ENCODE data around the gene CENPW. TPM values are rescaled to one million over a fixed set of nuclear protein-coding genes. Genes with fewer than 3 reads are reported as not detected.

The CENPW gene
- polyA plus RNA-seq, 2 of the 4 experiments (the other 2 are of a cell fraction), result 28.2 to 34.5 TPM

DNA sequence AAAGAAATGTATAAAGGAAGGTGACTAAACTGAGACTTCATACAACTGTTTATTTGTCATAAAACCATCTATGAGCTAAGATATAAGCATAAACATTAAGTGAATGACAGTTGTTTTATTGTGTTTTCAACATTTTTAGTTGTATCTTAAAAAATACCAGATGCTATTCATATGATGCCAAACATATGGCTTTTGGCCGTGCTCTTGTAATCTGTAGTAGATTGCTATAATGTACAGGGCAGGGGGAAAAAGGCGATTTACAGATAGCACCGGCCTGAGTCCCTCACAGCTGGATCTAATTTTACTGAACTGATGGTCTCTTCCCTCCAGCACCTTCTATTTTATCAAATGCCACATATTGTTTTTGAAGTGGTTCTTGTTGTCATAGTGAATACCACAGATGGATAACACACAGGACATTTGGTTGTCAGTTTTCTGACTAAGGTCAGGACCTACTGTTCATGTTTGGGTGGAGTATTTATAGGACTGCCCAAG, 48.2 kb downstream of the CENPW start:
- 69% methylated on average over 3 of the region's 3 CpGs for WGBS (ENCODE audit: missing lambda C conversion rate)
- no peak for FAIRE-seq

DNA sequence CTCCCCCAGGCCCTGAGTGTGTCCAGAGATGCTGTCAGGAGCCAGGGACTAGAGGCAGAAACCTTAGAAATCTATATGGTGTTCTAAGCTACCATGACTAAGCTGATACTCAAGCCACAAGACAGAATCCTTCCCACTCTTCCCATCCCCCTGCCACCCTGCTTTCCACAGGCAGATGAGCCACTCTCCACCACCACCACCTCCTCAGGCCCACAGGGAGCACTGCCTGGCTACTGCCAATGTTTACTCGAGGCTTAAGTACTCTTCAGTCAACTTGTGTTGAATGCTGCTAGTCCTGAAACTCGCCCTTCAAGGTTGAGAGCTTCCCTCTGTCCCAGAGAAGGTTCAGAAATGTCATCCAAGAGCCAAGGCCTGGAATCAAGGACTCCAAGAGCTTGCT, 56.2 kb downstream of the CENPW start:
- 0% methylated on average over 2 of the region's 2 CpGs for WGBS (ENCODE audit: missing lambda C conversion rate)
- no peak overlapping the region for H3K4me3 ChIP-seq
- no peak overlapping the region for H3K27ac ChIP-seq
- H3K4me1 ChIP-seq, result no peaks in the 10 kb centered on the region
- ChIA-PET CTCF (no interaction called here), POLR2A (no interaction called here)
- no peak overlapping the region for H3K4me2 ChIP-seq
- ATAC-seq (no peak), DNase-seq (ENCODE audit: low read depth in 1 of 2, low spot score in 1 of 2) (no peak), FAIRE-seq (no peak)
- H3K9me3 ChIP-seq, result no peaks in the 10 kb centered on the region
- no peak for TF ChIP-seq EP300 (IDR thresholded peaks at IDR 0.05)
- no peak for TF ChIP-seq ESRRA (IDR thresholded peaks at IDR 0.05; ENCODE audit: borderline replicate concordance, low read length)
- TF ChIP-seq POLR2A (IDR thresholded peaks at IDR 0.05; ENCODE audit: low read length), result no peak
- no peak for TF ChIP-seq HMGXB4 (CRISPR knock-in tag; IDR thresholded peaks at IDR 0.05; ENCODE audit: borderline replicate concordance)
- TF ChIP-seq SMC3 (IDR thresholded peaks at IDR 0.05), result no peak
- TF ChIP-seq TFCP2L1 (CRISPR knock-in tag; IDR thresholded peaks at IDR 0.05), result no peak
- TF ChIP-seq MYC (IDR thresholded peaks at IDR 0.05; ENCODE audit: borderline replicate concordance, low read length), result no peak
- TF ChIP-seq ZC3H11A (IDR thresholded peaks at IDR 0.05), result no peak
- TF ChIP-seq PHF8 (IDR thresholded peaks at IDR 0.05; ENCODE audit: borderline replicate concordance, low read depth), result no peak
- no peak for TF ChIP-seq EHMT2 (IDR thresholded peaks at IDR 0.05; ENCODE audit: low read depth)
- TF ChIP-seq FOXS1 (CRISPR knock-in tag; IDR thresholded peaks at IDR 0.05), result no peak
- TF ChIP-seq ZFP36 (IDR thresholded peaks at IDR 0.05; ENCODE audit: borderline replicate concordance, partially characterized antibody), result no peak
- TF ChIP-seq NR3C1 (IDR thresholded peaks at IDR 0.05), result no peak

More for the DNA sequence above, 48.2 kb downstream of the CENPW start:
- Histone ChIP-seq H3K27ac (no peak overlapping the region), H3K4me1 (no peaks in the 10 kb centered on the region), H3K4me3 (no peak overlapping the region), H3K4me2 (no peak overlapping the region), H3K9me3 (peaks cover 4% of the 10 kb centered on the region; the same call in 1 of the 3 replicates)
- DNase-seq (ENCODE audit: low read depth in 1 of 2, low spot score in 1 of 2) (no peak), ATAC-seq (no peak)
- TF ChIP-seq RNF2 (IDR thresholded peaks at IDR 0.05; ENCODE audit: borderline replicate concordance, low read depth) (no peak), PHF8 (IDR thresholded peaks at IDR 0.05; ENCODE audit: borderline replicate concordance, low read depth) (no peak), MAX (IDR thresholded peaks at IDR 0.05) (no peak), ZSCAN20 (CRISPR knock-in tag; IDR thresholded peaks at IDR 0.05) (no peak), NFE2L2 (conservative IDR thresholded peaks at IDR 0.05; ENCODE audit: low read length) (no peak), ESRRA (IDR thresholded peaks at IDR 0.05; ENCODE audit: borderline replicate concordance, low read length) (no peak), TFCP2L1 (CRISPR knock-in tag; IDR thresholded peaks at IDR 0.05) (no peak), JUN (IDR thresholded peaks at IDR 0.05) (no peak), FOSL2 (IDR thresholded peaks at IDR 0.05) (no peak), FOSL2 (CRISPR knock-in tag; IDR thresholded peaks at IDR 0.05) (no peak), CHD4 (IDR thresholded peaks at IDR 0.05; ENCODE audit: borderline replicate concordance) (no peak), ZFP36 (IDR thresholded peaks at IDR 0.05; ENCODE audit: borderline replicate concordance, partially characterized antibody) (no peak), MYC (IDR thresholded peaks at IDR 0.05; ENCODE audit: borderline replicate concordance, low read length) (no peak), FOSB (CRISPR knock-in tag; IDR thresholded peaks at IDR 0.05) (no peak), CHD2 (IDR thresholded peaks at IDR 0.05; ENCODE audit: low read length, partially characterized antibody) (no peak), TP53 (CRISPR knock-in tag; IDR thresholded peaks at IDR 0.05) (no peak), E2F6 (IDR thresholded peaks at IDR 0.05; ENCODE audit: borderline replicate concordance, low read depth) (no peak), CBX8 (IDR thresholded peaks at IDR 0.05) (no peak)
- TF ChIP-seq, protein P1, sequence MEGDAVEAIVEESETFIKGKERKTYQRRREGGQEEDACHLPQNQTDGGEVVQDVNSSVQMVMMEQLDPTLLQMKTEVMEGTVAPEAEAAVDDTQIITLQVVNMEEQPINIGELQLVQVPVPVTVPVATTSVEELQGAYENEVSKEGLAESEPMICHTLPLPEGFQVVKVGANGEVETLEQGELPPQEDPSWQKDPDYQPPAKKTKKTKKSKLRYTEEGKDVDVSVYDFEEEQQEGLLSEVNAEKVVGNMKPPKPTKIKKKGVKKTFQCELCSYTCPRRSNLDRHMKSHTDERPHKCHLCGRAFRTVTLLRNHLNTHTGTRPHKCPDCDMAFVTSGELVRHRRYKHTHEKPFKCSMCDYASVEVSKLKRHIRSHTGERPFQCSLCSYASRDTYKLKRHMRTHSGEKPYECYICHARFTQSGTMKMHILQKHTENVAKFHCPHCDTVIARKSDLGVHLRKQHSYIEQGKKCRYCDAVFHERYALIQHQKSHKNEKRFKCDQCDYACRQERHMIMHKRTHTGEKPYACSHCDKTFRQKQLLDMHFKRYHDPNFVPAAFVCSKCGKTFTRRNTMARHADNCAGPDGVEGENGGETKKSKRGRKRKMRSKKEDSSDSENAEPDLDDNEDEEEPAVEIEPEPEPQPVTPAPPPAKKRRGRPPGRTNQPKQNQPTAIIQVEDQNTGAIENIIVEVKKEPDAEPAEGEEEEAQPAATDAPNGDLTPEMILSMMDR (IDR thresholded peaks at IDR 0.05), result no peak
- CTCF ChIA-PET, result no interaction called here
- POLR2A ChIA-PET, result no interaction called here
